HG03460 (cell line): ENCODE measurements around the gene GPR160.

Source experiments
- ATAC-seq: cut with Tn5 transposase; IDR thresholded peaks from one replicate; pipeline ENCODE4 v1.9.1; 2021; ENCODE audit not compliant: unreplicated experiment

Gene GPR160

GRCh38 chr3:170063691-170064090 is 25.9 kb downstream of the GPR160 start:
- ATAC-seq, result no peak

GRCh38 chr3:170064108-170064507 is 26.3 kb downstream of the GPR160 start:
- no peak for ATAC-seq

- ATAC-seq, result no peak
Measured at GRCh38 chr3:170075441-170076091, 37.8 kb downstream of the GPR160 start.

- no peak for ATAC-seq
Measured at GRCh38 chr3:170076715-170077238, 39.0 kb downstream of the GPR160 start.

GRCh38 chr3:170077361-170077760 is 39.6 kb downstream of the GPR160 start:
- no peak for ATAC-seq

DNA sequence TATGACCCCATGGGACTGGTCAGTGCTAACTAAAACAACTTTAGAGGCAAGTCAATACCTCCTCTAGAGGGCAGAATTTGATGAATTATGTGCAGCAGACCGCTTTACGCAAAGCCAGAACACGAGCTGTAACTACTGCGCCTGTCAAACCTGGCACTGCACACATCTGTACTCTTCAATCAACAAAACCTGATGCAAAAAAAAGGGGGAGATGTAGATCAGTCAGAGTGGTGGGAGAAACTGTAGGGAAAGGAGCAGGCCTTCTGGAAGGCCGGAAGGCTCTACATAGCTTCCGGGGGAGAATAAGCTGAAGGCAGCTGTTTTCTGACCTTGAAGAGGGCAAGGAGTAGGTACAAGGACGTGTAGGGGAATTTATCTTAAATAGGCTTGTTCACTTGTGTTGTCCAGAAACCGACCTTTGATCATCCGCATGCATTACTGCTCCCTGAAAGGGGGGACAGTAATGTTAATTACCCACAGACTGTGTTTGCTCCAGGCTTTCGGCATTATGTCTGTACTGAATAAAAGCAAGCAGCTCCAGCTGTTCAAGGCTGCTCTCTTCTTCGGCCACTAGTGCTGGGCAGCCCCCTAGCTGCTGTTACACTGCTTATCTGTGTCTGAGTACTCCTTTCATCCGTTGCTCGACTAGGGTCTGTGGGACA is 41.0 kb downstream of the GPR160 start:
- no peak for ATAC-seq

- no peak for ATAC-seq
Measured at GRCh38 chr3:170079536-170080165, 41.9 kb downstream of the GPR160 start.

DNA sequence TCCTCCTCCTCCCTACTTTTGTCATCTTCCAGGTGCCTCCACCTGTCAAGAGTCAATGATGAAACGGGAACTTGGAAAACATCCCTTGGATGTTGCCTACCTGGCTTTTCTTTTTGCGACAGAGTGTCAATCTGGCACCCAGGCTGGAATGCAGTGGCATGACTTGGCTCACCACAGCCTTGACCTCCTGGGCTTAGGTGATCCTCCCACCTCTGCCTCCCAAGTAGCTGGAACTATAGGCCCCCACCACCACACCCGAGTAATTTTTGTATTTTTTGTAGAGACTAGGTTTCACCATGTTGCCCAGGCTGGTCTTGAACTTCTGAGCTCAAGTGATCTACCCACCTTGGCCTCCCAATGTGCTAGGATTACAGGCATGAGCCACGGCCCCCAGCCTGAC is 42.8 kb downstream of the GPR160 start:
- ATAC-seq, result no peak

DNA sequence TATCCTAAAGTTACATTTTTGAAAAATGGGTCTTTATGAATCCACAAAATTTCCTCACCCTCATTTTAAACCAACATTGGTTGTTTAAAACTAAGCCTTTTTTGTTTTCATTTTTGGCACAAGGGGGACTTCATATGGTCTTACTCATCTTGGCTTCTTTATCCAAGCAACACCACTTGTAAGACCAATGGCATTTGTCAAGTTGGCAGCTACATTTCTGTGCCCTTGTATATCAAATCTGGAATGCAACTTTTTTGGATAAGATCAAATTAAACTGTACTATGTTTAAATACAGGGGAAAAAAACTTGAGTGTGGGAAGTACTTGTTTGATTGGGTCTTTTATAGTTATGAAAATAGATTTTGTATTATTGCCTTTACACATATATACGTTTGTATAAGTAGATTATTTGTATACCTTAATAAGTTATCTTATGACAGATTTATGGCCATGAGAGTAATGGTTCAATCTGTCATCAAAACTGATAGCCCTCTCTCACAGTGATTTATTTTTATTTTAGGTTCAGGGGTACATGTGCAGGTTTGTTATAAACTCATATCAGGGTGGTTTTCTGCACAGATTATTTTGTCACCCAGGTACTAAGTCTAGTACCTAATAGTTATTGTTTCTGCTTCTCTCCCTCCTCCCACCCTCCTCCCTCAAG is 43.4 kb downstream of the GPR160 start:
- ATAC-seq, result no peak

DNA sequence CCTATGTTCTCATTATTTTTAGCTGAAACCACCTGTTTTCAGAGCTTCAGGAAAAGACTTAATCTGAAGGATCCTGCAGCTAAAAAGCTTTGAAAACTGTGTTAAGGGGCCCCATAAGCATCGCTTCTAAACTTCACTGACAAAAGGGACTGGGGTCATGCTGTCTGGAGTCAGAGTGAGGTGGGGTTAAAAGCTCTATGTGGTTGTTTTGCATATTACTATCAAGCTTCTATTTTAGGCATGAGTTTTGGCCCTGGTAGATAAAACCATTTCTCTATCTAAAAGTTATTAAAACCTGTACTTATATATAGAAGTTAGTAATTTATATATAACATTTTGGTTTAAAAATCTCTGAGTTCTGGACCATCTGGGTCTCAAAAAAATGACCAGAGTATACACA is 45.5 kb downstream of the GPR160 start:
- no peak for ATAC-seq

DNA sequence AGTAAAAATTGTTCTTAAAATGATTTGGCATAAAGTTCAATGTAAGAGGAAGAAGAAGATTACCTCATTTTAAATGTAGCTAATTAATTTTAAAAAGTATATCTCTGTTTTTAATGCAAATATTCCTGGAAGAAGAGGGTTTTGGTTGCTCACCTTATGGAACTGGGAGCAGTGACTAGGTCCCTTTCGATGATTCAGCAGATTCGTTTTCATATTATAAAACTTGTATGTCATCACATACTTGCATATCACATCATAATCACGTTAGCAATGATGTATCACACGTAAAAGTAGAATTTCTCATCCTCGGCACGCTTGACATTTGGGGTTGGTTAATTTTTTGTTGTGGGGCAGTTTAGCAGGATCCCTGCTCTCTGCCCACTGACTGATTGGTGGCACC is 47.6 kb downstream of the GPR160 start:
- no peak for ATAC-seq

GRCh38 chr3:170089862-170090600 is 52.2 kb downstream of the GPR160 start:
- no peak for ATAC-seq

- ATAC-seq, result no peak
Measured at GRCh38 chr3:170090601-170090981, 52.8 kb downstream of the GPR160 start.

DNA sequence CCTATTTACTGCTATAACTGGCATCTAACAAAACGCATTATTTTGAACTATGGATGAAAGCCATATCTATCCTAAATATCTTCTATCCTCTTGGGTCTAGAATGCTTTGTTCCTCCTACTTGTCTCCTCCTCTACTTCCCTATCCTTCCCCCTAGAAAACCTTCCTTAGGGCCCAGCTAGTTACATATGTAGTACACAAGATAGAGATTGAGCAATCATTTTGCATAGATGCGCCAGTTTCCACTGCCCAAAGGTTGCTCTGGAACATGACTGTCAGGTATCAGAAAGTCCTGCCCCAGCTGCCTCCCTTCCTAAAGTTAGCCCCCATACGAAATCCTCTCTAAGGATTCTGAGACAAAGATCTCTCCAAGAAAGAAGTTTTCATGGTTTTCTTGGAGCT is 55.1 kb downstream of the GPR160 start:
- no peak for ATAC-seq

DNA sequence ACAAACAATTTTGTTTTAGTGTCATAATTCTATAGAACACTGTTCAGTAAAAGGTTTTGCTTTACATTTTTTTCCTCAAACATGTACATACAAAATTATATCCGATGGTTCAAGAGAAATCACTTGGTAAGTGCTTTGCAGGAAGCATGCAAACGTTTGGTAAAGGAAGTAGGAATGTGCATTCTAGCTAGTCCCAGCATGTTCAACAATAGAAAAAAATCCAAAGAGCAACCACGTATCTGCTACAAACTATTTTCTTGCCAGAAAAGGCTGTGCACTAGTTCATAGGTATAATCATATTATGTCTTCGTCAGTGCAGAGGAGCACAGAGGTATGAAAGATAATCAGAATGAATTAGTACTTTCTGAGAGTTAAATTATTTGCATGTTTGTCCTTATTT is 58.0 kb downstream of the GPR160 start:
- no peak for ATAC-seq

DNA sequence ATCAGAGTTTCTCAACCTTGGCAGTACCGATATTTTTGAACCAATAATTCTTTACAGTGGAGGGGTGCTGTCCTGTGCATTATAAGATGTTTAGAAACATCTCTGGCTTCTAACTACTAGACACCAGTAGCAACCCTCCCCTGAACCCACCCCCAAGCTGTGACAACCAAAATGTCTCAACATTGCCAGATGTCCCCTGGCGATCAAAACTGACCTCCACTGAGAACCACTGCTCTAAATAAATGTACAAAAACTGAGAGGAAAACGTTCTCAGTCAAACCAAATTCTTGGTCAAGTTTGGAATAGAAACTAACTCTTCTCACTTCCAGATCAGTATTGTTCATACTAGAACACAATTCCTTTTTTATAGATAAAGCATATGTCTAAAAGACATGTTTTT is 58.5 kb downstream of the GPR160 start:
- ATAC-seq, result no peak

- no peak for ATAC-seq
Measured at GRCh38 chr3:170098753-170099152, 61.0 kb downstream of the GPR160 start.

DNA sequence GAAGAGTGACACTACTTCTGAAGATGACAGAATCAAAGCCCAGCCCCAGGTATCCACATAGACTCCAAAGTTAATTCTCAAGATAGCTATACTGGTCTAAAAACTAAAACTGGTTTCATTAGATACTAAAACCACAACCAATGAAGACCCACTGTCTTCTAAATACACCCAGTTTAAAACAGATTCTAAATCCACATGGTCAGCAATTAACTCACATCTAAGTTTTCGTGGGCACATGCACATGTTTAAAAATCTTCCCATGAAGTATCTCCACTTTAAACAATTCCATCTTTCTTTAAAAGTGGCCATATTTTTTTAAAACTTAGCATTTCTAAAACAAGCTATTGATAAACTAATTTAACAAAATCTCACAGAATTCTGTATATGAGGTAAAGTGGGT is 63.1 kb downstream of the GPR160 start:
- ATAC-seq, result no peak

- ATAC-seq, result no peak
Measured at GRCh38 chr3:170102431-170102830, 64.6 kb downstream of the GPR160 start.

DNA sequence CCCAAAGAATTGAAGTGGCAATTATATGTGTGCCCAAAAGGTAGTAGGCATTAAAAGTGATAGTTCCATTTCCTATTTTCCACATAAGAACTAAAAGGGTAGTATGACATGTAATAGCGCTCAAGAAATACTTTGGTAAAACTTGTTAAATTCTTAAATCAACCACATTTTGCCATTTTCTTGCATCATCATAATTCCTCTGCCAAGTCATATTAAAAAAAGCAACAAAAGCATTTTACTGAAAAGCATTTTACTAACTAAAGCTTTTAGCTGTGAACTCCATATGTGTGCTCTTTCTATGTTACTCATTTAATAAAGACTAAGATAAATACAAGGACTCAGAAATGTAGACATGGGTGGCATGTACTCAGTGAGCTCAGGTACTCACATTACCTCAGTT is 70.1 kb downstream of the GPR160 start:
- ATAC-seq, result no peak

- ATAC-seq, result no peak
Measured at GRCh38 chr3:170108955-170109354, 71.2 kb downstream of the GPR160 start.
